Activated CD4-positive, alpha-beta T cell treated with anti-CD3 and anti-CD28 coated beads, Interleukin-2, Interleukin-4, amounts not matched to agents 100 ng/mL and 50 ng/mL, durations not matched to agents 16 hours and 8 hours (primary cell): ENCODE data around the gene GSS.

Experiments used
- DNase-seq: peaks from one replicate; pipeline ENCODE4 v3.0.0-alpha.2; 2020; ENCODE audit warnings: low spot score

GSS gene

GRCh38 chr20:34955231-34956040, at the start of gene GSS, which contains the start of gene MYH7B:
TSS of gene GSS (minus strand) at chr20:34955806. CDS start at chr20:34951852, 3,954 bp downstream.
TSS of gene MYH7B (plus strand) at chr20:34955868. CDS start at chr20:34978006, 22,138 bp downstream.
- DNase-seq = peak; percentile 97

GRCh38 chr20:35004749-35005462, 49.3 kb upstream of the GSS start:
- no peak for DNase-seq

GRCh38 chr20:35004051-35004725, 48.6 kb upstream of the GSS start:
- no peak for DNase-seq

GRCh38 chr20:35003211-35004031, 47.8 kb upstream of the GSS start:
- no peak for DNase-seq

- no peak for DNase-seq
These were observed 47.0 kb upstream of the GSS start for GRCh38 chr20:35002426-35003210.

GRCh38 chr20:35001596-35002362, 46.2 kb upstream of the GSS start:
- no peak for DNase-seq

GRCh38 chr20:35000922-35001595, 45.5 kb upstream of the GSS start:
- DNase-seq = no peak

- DNase-seq = no peak
These were observed 44.8 kb upstream of the GSS start for GRCh38 chr20:35000311-35000921.

- no peak for DNase-seq
These were observed 44.2 kb upstream of the GSS start for GRCh38 chr20:34999782-35000181.

- no peak for DNase-seq
These were observed 43.4 kb upstream of the GSS start for GRCh38 chr20:34999021-34999451.

- DNase-seq = no peak
These were observed 42.8 kb upstream of the GSS start for GRCh38 chr20:34998331-34998950.

- no peak for DNase-seq
These were observed 42.2 kb upstream of the GSS start for GRCh38 chr20:34997774-34998173.

- no peak for DNase-seq
These were observed 41.5 kb upstream of the GSS start for GRCh38 chr20:34997131-34997561.

GRCh38 chr20:34996243-34997028, 40.8 kb upstream of the GSS start:
- DNase-seq = no peak

- no peak for DNase-seq
These were observed 40.1 kb upstream of the GSS start for GRCh38 chr20:34995696-34996095.

GRCh38 chr20:34995192-34995591, 39.6 kb upstream of the GSS start:
- DNase-seq = no peak

- DNase-seq = no peak
These were observed 39.0 kb upstream of the GSS start for GRCh38 chr20:34994509-34995131.
